HG03378 (cell line): Measurements from ENCODE around the gene DSCAM.
"Not testable (repeated sequence)": the region's sequence is repeated elsewhere in the genome, so short reads cannot be mapped to it uniquely, and the experiment has no call there.

Experiments
- ATAC-seq: cut with Tn5 transposase; IDR thresholded peaks from one replicate; pipeline ENCODE4 v1.9.1; 2021; ENCODE audit warnings: mild to moderate bottlenecking, moderate library complexity; ENCODE audit not compliant: unreplicated experiment

The DSCAM gene

GRCh38 chr21:40474513-40474912, 372.4 kb downstream of the DSCAM start:
- no peak for ATAC-seq

- ATAC-seq: no peak
Observed at GRCh38 chr21:40472013-40472412, 374.9 kb downstream of the DSCAM start.

- ATAC-seq: no peak
Observed at GRCh38 chr21:40471103-40471502, 375.9 kb downstream of the DSCAM start.

- no peak for ATAC-seq
Observed at GRCh38 chr21:40466893-40467483, 380.0 kb downstream of the DSCAM start.

GRCh38 chr21:40465382-40465781, 381.6 kb downstream of the DSCAM start:
- no peak for ATAC-seq

- ATAC-seq: no peak
Observed at GRCh38 chr21:40463176-40463575, 383.8 kb downstream of the DSCAM start.

GRCh38 chr21:40461008-40461407, 385.9 kb downstream of the DSCAM start:
- no peak for ATAC-seq

GRCh38 chr21:40457741-40458140, 389.2 kb downstream of the DSCAM start:
- ATAC-seq: no peak

GRCh38 chr21:40454057-40454456, 392.9 kb downstream of the DSCAM start:
- no peak for ATAC-seq

GRCh38 chr21:40453183-40453582, 393.8 kb downstream of the DSCAM start:
- ATAC-seq: no peak

GRCh38 chr21:40452548-40452947, 394.4 kb downstream of the DSCAM start:
- ATAC-seq: no peak

GRCh38 chr21:40447016-40447415, 399.9 kb downstream of the DSCAM start:
- no peak for ATAC-seq

- ATAC-seq: no peak
Observed at GRCh38 chr21:40445349-40445921, 401.5 kb downstream of the DSCAM start.

- ATAC-seq: not testable (repeated sequence)
Observed at GRCh38 chr21:40439581-40439980, 407.4 kb downstream of the DSCAM start.

- ATAC-seq: no peak
Observed at GRCh38 chr21:40438616-40439015, 408.3 kb downstream of the DSCAM start.

GRCh38 chr21:40436261-40436660, 410.7 kb downstream of the DSCAM start:
- ATAC-seq: no peak

- no peak for ATAC-seq
Observed at GRCh38 chr21:40433538-40433937, 413.4 kb downstream of the DSCAM start.

- no peak for ATAC-seq
Observed at GRCh38 chr21:40425981-40426380, 421.0 kb downstream of the DSCAM start.

GRCh38 chr21:40422896-40423635, 423.9 kb downstream of the DSCAM start:
- ATAC-seq: no peak

GRCh38 chr21:40421121-40421520, 425.8 kb downstream of the DSCAM start:
- ATAC-seq: no peak

- no peak for ATAC-seq
Observed at GRCh38 chr21:40416572-40416971, 430.4 kb downstream of the DSCAM start.

GRCh38 chr21:40408561-40408960, 438.4 kb downstream of the DSCAM start:
- no peak for ATAC-seq
